Measurements from ENCODE around the gene ANKRD33B. TPM values are rescaled to one million over a fixed set of nuclear protein-coding genes. Genes with fewer than 3 reads are reported as not detected.
A peak's percentile ranks its signal among the peaks of the same experiment; 100 is the strongest.

ANKRD33B gene
- polyA plus RNA-seq, 1 donor (not counting 4 experiments of a cell fraction or from before 2014, with no cell fraction given) = 1.9 TPM

DNA sequence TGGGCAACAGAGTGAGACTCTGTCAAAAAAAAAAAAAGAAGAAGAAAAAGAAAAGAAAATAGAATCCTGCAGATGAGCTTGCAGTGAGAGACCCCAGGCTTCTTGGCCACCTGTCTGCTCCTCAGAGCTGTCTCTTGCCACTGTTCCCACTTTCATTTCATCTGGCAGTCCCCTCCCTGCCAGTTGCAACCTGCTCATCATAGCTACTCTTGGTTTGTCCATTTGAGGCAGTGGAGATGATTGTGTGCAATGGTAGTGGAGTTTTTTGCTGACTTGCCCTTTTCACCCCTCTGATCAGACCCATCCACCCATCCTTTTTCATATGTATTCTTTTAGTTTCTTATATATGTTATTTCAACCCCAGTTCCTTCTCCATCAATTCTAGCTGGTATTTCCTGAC is 28.7 kb downstream of the ANKRD33B start:
- FAIRE-seq = no peak
- H3K27ac ChIP-seq (ENCODE audit: control insufficient read depth, insufficient read depth, low read length) = no peak overlapping the region
- H3K27me3 ChIP-seq (ENCODE audit: control insufficient read depth, extremely low read depth, insufficient read depth, low read length) = no peaks in the 10 kb centered on the region
- H3K4me1 ChIP-seq (ENCODE audit: control insufficient read depth, extremely low read depth, insufficient read depth, low read length) = peaks cover 36% of the 10 kb centered on the region
- H4K20me1 ChIP-seq (ENCODE audit: control insufficient read depth, extremely low read depth, insufficient read depth, low read length) = no peaks in the 10 kb centered on the region
- H3K4me3 ChIP-seq (ENCODE audit: control insufficient read depth in 2 of 3, extremely low read depth in 1 of 3, insufficient read depth in 2 of 3, low read depth in 1 of 3, low read length in 3 of 3) = no peak overlapping the region
- H3K79me2 ChIP-seq (ENCODE audit: control insufficient read depth, insufficient read depth, low read length) = peaks cover 4% of the 10 kb centered on the region
- no peaks in the 10 kb centered on the region for H3K36me3 ChIP-seq (ENCODE audit: control insufficient read depth in 2 of 2, extremely low read depth in 1 of 2, insufficient read depth in 2 of 2, low read length in 2 of 2)
- H2AFZ ChIP-seq (ENCODE audit: control insufficient read depth, low read length) = no peak overlapping the region
- H3K9me3 ChIP-seq (ENCODE audit: control insufficient read depth, low read depth, low read length) = no peaks in the 10 kb centered on the region
- H3K9ac ChIP-seq (ENCODE audit: control insufficient read depth, extremely low read depth, insufficient read depth, low read length) = no peak overlapping the region
- peaks cover 2% of the 10 kb centered on the region for H3K9me1 ChIP-seq (ENCODE audit: control insufficient read depth, extremely low read depth, insufficient read depth, low read length)
- no peak overlapping the region for H3K4me2 ChIP-seq (ENCODE audit: control insufficient read depth, extremely low read depth, insufficient read depth, low read depth, low read length)
- TF ChIP-seq, protein P1, sequence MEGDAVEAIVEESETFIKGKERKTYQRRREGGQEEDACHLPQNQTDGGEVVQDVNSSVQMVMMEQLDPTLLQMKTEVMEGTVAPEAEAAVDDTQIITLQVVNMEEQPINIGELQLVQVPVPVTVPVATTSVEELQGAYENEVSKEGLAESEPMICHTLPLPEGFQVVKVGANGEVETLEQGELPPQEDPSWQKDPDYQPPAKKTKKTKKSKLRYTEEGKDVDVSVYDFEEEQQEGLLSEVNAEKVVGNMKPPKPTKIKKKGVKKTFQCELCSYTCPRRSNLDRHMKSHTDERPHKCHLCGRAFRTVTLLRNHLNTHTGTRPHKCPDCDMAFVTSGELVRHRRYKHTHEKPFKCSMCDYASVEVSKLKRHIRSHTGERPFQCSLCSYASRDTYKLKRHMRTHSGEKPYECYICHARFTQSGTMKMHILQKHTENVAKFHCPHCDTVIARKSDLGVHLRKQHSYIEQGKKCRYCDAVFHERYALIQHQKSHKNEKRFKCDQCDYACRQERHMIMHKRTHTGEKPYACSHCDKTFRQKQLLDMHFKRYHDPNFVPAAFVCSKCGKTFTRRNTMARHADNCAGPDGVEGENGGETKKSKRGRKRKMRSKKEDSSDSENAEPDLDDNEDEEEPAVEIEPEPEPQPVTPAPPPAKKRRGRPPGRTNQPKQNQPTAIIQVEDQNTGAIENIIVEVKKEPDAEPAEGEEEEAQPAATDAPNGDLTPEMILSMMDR (optimal IDR thresholded peaks at IDR 0.05 in 1 of 3, IDR thresholded peaks at IDR 0.05 in 1 of 3, conservative IDR thresholded peaks at IDR 0.05 in 1 of 3; ENCODE audit: extremely low read depth in 1 of 3, insufficient read depth in 2 of 3, low read length in 3 of 3) = no peak
- TF ChIP-seq EZH2 (IDR thresholded peaks at IDR 0.05; ENCODE audit: low read length) = no peak
- DNase-seq (ENCODE audit: low read depth, low spot score) = no peak
- dilution Hi-C loops (cut with MboI; ENCODE audit: extremely low pct_ligation_motif_present, low sequenced_read_pairs) = no loop called here

DNA sequence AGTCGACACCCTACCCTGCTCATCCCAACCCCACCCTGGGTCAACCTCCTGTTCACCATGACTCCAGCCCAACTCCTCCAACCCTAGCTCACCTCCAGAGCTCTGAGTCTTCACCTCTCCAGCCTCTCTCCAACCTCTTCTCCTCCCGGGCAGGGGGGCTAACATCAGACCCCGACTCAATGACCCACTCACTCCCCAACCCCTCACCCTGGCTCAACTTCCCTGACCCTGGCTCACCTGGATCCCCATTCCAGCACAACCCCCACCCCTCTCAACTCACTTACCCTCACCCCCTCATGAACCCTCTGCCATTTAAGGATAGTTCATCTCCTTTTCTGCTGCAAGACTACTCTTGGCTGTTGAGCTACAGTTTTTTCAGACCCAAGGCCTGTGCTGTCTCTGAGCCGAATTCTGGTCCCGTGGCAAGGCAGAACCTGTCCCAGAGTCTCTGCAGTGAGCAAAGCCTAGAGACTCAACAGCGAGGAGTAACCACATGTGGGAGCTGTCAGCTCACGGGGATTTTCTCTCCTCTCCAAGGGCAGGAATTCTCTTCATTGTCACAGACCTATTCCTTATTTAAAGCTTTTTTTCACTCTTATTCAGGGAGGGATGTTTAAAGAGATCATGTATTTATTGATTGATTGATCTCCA is 29.8 kb downstream of the ANKRD33B start:
- no peak overlapping the region for H2AFZ ChIP-seq (ENCODE audit: control insufficient read depth, low read length)
- TF ChIP-seq EZH2 (IDR thresholded peaks at IDR 0.05; ENCODE audit: low read length) = no peak
- TF ChIP-seq, protein P1 (optimal IDR thresholded peaks at IDR 0.05 in 1 of 3, IDR thresholded peaks at IDR 0.05 in 1 of 3, conservative IDR thresholded peaks at IDR 0.05 in 1 of 3; ENCODE audit: extremely low read depth in 1 of 3, insufficient read depth in 2 of 3, low read length in 3 of 3) = peak in 1 of 3 experiments; percentile 37
- no peaks in the 10 kb centered on the region for H3K36me3 ChIP-seq (ENCODE audit: control insufficient read depth in 2 of 2, extremely low read depth in 1 of 2, insufficient read depth in 2 of 2, low read length in 2 of 2)
- peaks cover 2% of the 10 kb centered on the region for H3K9me1 ChIP-seq (ENCODE audit: control insufficient read depth, extremely low read depth, insufficient read depth, low read length)
- no peak overlapping the region for H3K27ac ChIP-seq (ENCODE audit: control insufficient read depth, insufficient read depth, low read length)
- no peak overlapping the region for H3K4me2 ChIP-seq (ENCODE audit: control insufficient read depth, extremely low read depth, insufficient read depth, low read depth, low read length)
- H3K27me3 ChIP-seq (ENCODE audit: control insufficient read depth, extremely low read depth, insufficient read depth, low read length) = no peaks in the 10 kb centered on the region
- H3K9me3 ChIP-seq (ENCODE audit: control insufficient read depth, low read depth, low read length) = no peaks in the 10 kb centered on the region
- dilution Hi-C loops (cut with MboI; ENCODE audit: extremely low pct_ligation_motif_present, low sequenced_read_pairs) = no loop called here
- DNase-seq (ENCODE audit: low read depth, low spot score) (no peak), FAIRE-seq (no peak)
- H3K9ac ChIP-seq (ENCODE audit: control insufficient read depth, extremely low read depth, insufficient read depth, low read length) = no peak overlapping the region
- H3K4me1 ChIP-seq (ENCODE audit: control insufficient read depth, extremely low read depth, insufficient read depth, low read length) = peaks cover 36% of the 10 kb centered on the region
- H3K4me3 ChIP-seq (ENCODE audit: control insufficient read depth in 2 of 3, extremely low read depth in 1 of 3, insufficient read depth in 2 of 3, low read depth in 1 of 3, low read length in 3 of 3) = no peak overlapping the region
- no peaks in the 10 kb centered on the region for H4K20me1 ChIP-seq (ENCODE audit: control insufficient read depth, extremely low read depth, insufficient read depth, low read length)
- peaks cover 4% of the 10 kb centered on the region for H3K79me2 ChIP-seq (ENCODE audit: control insufficient read depth, insufficient read depth, low read length)

Data from keratinocyte (primary cell).